ENCODE measurements around the gene FGF12.

Gene FGF12

DNA sequence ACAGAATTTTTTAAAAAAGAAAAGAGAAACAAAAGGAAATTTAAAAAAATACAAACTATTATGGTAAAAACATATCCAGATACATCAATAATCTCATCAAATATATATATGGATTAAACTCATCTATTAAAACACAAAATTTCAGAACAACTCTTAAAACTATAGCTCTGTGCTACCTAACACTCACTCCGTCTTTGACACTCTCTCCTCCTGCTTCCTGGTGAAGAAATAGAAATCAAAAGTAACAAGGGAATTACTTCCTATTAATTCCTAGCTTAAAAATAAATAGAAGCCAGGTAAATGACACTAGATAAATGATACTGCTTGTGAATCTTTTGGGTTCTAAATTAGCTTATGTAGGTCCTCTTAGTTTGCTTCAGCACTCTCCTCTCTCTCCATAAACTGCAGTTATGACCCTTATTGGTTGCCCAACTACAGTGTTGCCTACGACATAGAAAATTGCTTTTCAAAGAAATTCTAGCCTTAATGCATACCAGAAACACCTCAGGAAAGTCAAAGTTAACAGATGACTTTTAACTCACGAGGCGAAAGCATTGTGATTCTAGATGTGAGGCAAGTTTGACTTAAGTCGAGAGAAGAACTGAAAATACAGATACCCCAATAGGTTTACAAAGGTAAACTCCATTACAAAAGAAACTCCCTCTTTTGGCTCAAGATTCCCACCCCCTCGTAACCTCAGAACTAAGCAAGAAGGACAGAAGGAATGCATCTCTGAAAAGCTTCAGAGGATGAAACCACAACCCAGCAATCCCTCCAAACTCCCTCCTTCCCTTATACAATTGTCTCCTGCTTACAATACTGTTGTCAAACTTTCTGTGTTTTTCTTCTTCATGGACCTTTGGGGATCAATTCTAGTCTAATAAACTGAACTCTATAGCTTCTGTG is 394.7 kb downstream of the FGF12 start:
- DNase-seq (ENCODE audit: low read depth), result no peak

DNA sequence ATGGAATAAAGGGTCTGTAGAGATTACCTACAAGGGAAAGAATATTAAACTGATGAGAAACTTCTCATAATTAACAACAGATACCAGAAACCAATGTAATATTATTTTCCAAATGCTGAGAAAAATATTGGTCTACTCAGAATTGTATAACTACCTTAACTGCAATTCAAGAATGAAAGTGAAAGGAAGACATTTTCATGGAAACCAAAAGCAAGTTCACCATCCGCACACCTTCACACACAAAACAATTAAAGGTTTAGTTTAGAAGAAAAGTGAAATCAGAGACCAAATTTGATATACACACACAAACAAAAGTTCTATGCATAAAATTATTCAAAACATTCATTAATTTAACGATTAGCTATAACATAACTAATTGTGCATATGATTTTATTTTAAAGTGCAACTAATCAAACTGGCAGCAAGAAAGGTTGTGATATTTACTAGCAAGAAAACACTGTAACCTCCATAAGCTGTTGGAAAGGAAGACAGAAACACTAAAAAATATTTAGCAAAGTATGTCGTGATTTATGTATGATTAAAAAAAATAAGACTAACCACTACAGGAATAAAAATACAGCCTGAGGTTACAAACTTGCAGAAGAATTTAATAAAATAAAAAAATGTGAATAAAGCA is 395.5 kb downstream of the FGF12 start:
- DNase-seq (ENCODE audit: low read depth), result no peak

DNA sequence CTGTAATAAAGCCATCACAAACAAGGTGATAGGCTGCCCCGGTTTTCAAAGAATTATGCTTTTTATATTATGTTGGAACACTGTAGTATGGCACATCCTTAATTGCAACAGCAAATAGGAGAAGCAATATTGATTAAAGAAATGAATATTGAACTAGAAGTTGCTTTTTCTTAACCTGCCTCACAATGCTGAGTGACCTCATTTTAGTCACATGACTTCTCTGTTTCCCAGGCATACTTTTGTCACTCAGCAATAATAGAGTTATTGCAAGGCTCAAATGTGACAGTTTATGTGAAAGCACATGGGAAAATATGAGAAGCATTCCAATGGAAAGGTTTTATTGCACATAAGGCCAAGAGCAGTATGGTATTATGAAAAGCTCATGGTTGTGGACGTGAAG is 400.7 kb downstream of the FGF12 start:
- DNase-seq (ENCODE audit: low read depth), result no peak

DNA sequence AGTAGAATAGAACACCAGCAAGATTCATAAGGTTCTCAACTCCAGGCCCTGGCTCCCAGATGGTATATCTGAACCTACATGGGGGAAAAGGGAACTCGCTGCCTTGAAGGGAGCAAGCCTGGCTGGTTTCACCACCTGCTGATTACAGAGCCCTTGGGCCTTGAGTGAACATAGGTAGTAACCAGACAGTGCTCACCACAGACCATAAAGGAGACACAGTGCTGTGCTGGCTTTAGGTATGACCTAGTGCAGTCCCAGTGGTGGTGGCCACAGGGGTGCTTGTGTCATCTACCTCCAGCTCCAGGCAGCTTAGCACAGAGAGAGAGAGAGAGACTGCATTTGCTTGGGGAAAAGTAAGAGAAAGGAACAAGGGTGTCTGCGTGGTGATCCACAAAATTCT is 409.8 kb downstream of the FGF12 start:
- no peak for DNase-seq (ENCODE audit: low read depth)

DNA sequence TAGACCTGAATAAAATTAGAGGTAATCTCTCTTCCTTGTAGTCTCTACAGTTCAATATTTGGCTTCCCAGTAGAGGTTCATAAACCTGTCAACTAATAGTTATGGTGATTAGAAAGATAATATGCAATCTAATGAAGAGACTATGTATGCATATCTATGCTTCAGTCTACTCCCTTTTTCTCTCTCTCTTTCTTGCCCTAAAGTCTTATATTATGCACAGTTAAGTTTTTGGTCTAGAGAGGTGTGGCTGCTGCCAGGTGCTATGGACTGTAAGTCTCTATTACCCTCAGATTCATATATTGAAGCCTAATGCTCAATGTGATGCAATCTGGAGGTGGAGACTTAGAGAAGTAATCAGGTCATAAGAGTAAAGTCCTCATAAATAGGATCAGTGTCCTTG is 413.7 kb downstream of the FGF12 start:
- no peak for DNase-seq (ENCODE audit: low read depth)

DNA sequence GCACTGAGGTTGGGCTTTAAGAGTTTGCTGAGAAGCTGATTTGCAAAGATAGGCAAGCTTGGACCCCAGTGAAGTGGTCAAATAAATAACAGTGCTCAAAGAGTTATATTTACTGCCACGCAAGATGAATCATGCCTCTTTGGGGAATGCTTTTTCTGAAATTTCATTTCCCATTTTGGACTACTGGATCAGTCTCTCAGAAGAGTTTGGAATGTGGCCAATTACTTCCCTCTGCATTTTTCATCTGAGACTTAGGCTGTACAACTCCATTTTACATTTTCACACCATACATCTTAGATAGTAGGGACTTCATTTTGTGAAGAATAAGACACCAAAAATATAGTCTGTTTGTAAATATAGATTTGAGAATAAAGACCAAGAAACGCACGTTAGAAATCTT is 419.7 kb downstream of the FGF12 start:
- no peak for DNase-seq (ENCODE audit: low read depth)

DNA sequence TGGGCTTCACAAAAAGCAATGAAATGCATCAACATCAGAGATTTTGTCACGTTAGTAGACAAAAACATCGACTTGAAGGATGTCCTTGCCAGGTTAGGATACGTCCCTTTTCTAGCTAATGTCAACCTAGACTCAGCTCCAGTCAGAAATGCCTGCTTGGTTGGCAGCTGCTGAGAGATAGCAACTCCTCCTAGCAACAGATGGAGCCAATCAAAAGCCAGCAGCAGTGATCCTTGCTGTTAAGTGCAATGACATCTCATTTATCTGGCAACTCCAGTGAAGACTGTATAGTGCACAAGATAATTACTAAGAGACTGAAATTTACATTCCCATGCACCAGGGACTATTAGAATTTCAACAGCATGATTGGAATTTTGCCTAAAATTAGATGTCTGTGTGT is 424.1 kb downstream of the FGF12 start:
- no peak for DNase-seq (ENCODE audit: low read depth)

DNA sequence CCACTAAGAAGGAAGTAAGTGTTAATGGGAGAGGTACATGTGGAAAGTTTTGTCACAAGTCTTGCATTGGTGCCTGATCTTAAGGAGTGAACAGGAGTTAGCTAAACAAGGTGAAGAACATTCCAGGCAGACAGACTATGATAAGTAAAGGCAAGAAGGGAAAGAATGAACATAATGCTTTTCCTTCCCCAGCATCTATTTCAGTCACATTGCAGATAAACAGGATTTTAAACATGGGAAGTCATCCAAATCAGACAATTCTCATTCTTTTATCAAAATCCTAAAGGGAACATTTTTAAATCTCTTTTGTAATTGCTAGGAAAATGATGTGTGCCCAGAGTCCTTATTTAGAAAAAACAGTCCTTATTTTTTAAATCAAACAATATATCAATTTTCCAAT is 424.6 kb downstream of the FGF12 start:
- no peak for DNase-seq (ENCODE audit: low read depth)

DNA sequence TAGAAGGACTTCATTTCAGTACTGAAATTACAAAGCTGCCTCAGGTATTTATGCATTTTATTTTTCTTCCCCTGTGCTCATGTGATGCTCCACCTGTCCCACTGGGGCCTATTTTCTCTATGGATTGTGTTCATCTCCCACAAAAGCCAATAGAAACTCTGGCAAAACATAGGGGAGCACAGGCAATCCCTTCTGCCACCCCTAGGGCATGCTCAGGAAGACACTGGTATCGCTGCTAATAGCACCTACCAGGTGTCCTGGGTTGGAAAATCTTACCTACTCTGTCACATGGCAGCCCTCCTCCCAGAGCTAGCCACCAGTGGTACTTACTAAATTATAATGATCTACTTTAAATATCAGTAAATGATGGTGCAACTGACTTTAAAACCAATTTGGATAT is 427.4 kb downstream of the FGF12 start:
- DNase-seq (ENCODE audit: low read depth), result no peak

DNA sequence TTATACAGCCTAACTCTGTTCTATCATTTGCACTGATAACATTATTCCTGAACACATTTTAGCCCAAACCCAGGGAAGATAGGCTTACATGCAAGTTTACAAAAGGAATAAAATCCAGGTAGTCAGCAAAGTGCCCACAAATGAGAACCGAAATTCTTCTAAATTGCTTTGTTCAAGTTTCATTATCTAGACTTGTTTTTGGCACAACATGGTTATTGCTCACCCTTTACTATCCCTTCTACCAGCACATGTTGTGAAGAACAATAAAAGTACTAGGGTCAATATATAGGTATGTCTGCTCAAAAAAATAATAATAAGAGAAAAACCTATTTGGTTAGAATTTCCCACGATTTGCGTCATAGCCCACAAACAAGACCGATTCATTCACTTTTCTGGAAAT is 430.5 kb downstream of the FGF12 start:
- no peak for DNase-seq (ENCODE audit: low read depth)

DNA sequence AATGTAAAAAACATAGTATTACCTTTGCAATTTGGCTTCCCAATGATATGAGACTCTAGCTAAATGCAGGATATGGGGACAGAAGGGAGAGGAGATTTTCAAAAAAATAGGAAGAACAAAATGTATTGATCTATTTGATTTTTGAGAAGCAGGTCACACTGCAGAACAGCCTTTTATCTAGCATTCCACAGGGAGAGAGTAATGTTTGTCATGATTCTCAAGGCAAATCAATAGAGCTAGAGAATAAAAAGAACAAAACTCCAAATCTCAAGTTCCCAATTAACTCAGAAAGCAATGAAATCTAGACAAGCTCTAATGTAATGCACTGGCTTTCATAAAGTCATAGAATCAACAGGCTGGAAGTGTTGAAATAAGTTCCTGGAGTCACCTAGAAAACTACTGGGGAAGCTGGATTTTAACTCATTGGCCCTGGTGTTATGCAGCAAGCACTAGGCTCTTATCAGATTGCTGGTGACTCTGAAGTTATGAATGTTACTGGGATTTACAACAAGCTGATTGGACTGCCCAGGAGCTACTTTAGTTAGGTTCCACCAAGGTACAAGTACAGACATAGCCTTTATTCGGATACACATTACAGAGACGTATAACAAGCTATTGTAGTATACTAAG is 442.8 kb downstream of the FGF12 start:
- DNase-seq (ENCODE audit: low read depth), result no peak

DNA sequence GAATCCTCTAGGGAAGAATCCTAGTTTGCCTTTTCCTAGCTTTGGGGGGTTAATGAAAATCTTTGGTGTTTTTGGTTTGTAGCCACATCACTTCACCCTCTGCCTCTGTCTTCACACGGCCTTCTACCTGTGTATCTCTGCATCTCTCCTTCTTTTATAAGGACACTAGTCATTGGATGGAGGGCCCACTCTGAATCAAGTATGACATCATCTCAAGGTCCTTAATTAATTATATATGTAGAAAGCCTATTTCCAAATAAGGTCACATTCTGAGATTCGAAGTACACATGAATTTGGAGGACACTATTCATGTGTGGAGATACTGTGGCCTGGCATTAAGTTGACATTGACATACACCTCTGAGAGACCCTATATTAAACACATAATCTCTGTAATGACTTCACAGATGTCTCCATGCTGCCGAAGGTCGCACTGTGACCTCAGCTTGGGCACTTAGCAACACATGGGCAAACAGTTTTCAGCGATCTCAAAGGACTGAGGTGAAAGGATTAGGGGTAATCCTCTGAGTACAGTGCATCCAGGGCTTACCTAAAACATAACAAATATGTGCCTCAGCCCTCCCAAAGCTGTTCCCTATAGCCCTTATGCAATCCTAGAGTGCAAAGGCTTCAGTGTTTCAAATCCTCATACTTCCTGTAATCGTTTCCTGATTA is 446.0 kb downstream of the FGF12 start:
- no peak for DNase-seq (ENCODE audit: low read depth)

DNA sequence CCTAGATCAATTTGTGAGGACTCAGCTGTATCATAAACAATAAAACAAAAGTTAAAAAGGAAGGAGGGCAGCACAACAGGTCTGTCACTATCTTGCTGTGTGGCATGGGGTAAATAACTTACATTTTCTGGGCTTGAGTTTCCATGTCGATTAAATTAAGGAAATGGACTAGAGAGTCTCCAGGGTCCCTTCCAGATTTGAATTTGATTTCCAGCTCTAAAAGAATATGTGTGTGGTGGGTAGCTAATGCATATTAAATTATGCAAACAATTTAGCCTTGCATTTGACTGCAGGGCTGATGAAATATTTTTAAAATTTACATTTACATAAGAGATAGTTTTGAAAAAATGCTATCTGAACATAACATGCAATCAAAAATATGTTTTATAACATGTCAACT is 447.7 kb downstream of the FGF12 start:
- DNase-seq (ENCODE audit: low read depth), result no peak

DNA sequence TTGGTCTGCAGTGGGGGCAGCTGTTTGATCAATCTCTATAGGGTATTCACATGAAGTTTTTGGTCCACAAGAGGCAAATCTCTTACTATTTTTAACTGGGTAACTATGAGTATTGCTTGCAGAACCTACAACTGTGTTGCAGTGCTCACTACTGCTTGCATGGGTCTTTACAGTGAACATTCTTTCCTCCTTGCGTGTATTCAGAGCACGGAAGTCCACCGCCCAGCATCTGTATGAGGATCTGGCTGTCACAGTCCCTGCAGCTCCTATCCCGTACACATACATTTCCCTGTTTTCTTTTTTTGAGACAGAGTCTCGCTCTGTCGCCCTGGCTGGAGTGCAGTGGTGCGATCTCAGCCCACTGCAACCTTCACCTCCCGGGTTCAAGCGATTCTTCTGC is 449.9 kb downstream of the FGF12 start:
- no peak for DNase-seq (ENCODE audit: low read depth)

DNA sequence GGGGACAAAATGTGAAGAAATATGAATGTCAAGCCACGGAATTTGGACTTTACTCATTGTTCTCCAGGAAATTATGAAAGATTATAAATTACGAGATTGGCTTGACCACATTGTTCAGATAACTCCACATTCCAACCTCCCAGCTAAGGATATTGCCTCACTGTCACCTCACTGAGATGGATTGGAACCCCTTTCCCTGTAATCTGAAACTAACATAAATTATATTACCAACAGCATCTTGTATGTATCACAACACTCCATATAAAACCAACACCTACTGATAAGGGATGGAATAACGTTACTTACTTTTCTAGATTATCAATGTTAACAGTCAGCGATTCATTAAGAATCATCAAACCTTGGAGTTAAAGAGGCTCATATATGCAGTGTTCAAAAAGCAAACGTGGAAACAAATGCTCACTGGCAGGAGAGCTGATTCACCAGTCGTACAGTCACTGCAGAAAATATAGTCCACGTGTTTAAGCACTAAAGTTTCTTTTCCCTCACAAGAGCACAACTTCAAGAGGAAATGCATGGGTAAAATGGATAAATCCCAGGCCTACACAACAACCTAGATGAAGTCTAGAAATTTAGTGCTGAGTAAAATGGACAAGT is 451.5 kb downstream of the FGF12 start:
- no peak for DNase-seq (ENCODE audit: low read depth)

DNA sequence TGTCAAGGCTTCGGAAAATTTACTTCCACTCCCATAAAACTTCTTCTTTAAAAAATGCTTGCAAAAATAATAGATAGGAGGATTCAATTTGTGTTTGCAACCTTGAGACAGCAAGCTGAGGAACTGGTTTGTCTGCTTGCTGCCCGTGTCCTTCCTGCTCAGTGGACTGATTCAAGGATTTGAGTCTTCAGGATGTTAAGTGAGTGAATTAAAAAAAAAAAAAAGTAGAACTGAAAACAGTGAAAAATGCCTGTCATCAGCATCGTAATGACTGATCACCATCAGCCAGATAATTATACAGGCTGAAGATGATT is 453.7 kb downstream of the FGF12 start:
- DNase-seq (ENCODE audit: low read depth), result no peak

DNA sequence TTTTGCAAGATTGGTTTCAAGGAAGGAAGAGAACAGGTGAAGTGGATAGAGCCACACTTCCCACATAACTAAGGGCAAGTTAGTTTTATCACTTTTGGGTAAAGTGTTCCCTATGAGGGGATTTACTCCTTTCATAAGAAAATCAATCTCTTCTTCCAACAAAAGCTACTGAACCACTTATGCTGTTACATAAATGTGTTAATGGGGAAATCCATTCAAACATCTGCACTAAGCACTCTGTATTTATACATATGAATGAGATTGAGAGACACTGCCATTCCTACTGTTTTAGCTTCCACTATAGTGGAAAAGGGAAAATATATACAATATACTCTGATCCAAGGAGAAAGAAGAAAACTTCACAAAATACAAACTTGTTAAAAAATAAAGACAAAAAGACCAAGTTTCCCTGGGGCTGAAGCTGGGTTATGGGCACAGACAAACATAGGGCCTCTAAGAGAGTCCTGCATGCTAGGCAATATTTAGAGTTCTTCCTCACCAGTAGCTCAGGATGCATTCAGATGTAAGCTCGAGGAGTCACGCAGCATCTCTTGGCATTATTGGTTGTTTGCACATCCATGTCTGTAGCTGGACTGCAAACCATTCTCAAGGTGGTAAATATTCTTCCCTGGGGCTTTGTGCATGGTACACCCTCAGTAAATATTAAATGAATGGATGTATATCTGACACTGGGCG is 454.2 kb downstream of the FGF12 start:
- no peak for DNase-seq (ENCODE audit: low read depth)

DNA sequence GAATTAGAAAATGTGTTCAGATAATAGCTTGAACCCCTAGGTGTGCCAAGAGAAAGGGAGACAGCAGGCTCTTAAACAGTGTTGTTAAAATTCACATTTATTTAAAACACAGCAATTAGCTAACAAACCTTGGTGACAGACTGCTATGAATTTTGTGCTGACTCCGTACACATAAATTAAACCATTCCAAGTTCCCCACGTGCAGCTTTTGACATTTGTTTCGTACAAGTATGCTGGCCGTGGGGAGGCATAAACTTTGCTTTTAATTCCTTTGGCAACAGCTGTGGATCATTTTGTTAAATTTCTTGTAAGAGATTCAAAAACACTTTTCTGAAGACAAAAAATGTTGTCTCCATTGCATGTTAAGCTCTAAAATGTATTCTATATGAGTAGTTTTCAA is 465.3 kb downstream of the FGF12 start:
- DNase-seq (ENCODE audit: low read depth), result no peak

DNA sequence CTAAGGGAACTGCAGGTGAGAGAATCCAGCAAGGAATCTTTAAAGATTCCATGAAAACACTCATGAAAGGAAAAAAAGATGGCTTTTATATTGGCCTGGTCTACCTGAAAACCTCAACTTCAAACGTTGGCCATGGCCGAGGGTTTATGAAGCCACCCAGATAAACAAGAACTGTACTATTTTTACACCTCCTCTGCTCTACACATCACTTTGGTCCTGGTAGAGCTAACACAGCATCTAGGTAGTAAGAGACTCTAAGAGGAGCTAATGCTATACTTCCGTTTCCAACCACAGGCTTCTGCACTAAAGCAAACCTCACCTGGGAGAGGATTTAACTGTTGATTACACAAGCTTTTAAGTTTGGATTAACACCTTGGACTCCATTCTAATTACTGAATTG is 466.2 kb downstream of the FGF12 start:
- DNase-seq (ENCODE audit: low read depth), result no peak

DNA sequence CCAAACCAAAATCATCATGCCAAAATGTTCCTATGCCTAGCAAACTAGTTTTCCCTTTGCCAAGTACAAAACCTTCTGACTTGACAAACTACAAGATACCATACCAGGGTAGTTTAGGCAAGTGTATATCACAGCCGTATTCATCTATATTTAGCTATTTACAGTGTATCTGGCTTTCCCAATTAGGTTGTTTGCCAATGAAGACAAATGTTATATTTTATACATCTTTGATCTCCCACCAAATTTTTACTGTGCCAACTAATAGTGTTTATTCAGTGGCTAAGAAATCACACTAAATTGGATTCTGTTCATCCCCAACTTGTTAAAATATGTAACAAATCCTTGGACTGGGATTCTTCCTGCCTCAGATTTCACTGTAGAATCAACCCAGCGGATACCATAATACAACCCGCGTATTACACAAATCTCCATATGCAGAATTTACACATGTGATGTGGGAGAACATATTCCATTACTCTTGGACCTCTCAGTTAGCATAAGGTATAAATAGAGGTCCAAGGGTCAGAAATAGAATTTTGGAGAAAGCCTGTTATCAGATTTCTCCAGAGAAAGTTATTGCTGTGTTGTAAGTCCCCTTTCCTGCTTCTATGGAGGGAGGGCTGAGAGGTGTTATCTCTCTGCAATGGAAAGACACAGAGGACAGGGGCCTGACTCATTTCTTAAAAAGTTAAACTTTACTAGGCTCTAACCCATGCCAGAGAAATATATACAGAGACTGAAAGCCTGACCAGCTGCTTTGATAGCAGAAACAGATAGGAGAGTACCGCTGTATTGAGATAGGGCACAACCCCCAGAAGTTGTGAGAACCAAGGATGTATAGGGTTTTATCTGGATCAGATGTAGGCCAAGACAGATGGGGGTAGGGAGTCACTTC is 467.0 kb downstream of the FGF12 start:
- DNase-seq (ENCODE audit: low read depth), result no peak

DNA sequence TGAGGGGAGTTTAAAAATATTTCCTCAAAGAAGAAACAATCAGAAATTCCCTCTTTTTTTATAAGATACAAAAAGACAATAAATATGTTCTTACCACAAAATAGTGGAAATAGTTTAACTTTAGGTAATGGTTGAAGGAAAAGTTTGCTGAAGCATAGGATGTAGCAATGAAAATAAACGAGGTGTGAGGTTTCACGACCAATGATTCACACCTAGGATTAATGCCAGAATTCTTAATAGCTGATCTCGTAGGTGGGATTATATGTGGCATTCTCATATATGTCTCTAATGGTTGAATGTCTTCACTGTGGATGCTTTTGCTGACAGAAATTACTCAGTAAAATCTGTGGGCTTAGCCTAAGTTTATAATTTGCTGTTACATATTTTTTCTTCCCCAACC is 467.7 kb downstream of the FGF12 start:
- no peak for DNase-seq (ENCODE audit: low read depth)

All from stimulated activated CD4-positive, alpha-beta T cell treated with anti-CD3 and anti-CD28 coated beads, Interleukin-2, amount 100 ng/mL, for 4 hours (primary cell).